PFSK-1 (cell line): ENCODE measurements around the gene SELP.

ENCODE experiments used
- POLR2AphosphoS5 ChIP-seq: IDR thresholded peaks from 2 replicates; pipeline ENCODE4 v1.6.1; 2012; ENCODE audit warnings: low read depth, mild to moderate bottlenecking, control low read depth, low read length, moderate library complexity
- REST ChIP-seq, 2 experiments: IDR thresholded peaks; 2 replicates each; pipeline versions ENCODE4 v1.6.1 to v1.8.0; 2011 to 2012; ENCODE audit warnings: low read depth in 2 of 2, low read length in 2 of 2, control low read depth in 1 of 2, inconsistent platforms in 1 of 2, mild to moderate bottlenecking in 1 of 2, moderate library complexity in 1 of 2; ENCODE audit not compliant: insufficient read depth in 1 of 2
- SIN3A ChIP-seq: IDR thresholded peaks from 2 replicates; pipeline ENCODE4 v1.6.1; 2012; ENCODE audit warnings: mild to moderate bottlenecking, low read length, moderate library complexity, borderline replicate concordance; ENCODE audit not compliant: insufficient read depth
- TAF1 ChIP-seq: IDR thresholded peaks from 2 replicates; pipeline ENCODE4 v1.6.1; 2012; ENCODE audit warnings: low read length, control low read depth, borderline replicate concordance; ENCODE audit not compliant: insufficient read depth

- TF ChIP-seq POLR2AphosphoS5 (no peak), TAF1 (no peak), REST (IDR thresholded peaks at IDR 0.05; ENCODE audit: insufficient read depth in 1 of 2, low read depth in 2 of 2, low read length in 2 of 2) (no peak), SIN3A (no peak)
Observed at GRCh38 chr1:169586395-169587255, 43.3 kb downstream of the SELP start, which contains the start of gene F5.
